HPDE6-E6E7 (cell line): ENCODE results near the gene HECTD4.
"Not testable (repeated sequence)": the region's sequence is repeated elsewhere in the genome, so short reads cannot be mapped to it uniquely, and the experiment has no call there.

Experiments used
- DNase-seq: peaks from one replicate; pipeline ENCODE4 v3.0.0; 2011; ENCODE audit warnings: missing footprints; ENCODE audit errors: extremely low spot score

The HECTD4 gene, protein sequence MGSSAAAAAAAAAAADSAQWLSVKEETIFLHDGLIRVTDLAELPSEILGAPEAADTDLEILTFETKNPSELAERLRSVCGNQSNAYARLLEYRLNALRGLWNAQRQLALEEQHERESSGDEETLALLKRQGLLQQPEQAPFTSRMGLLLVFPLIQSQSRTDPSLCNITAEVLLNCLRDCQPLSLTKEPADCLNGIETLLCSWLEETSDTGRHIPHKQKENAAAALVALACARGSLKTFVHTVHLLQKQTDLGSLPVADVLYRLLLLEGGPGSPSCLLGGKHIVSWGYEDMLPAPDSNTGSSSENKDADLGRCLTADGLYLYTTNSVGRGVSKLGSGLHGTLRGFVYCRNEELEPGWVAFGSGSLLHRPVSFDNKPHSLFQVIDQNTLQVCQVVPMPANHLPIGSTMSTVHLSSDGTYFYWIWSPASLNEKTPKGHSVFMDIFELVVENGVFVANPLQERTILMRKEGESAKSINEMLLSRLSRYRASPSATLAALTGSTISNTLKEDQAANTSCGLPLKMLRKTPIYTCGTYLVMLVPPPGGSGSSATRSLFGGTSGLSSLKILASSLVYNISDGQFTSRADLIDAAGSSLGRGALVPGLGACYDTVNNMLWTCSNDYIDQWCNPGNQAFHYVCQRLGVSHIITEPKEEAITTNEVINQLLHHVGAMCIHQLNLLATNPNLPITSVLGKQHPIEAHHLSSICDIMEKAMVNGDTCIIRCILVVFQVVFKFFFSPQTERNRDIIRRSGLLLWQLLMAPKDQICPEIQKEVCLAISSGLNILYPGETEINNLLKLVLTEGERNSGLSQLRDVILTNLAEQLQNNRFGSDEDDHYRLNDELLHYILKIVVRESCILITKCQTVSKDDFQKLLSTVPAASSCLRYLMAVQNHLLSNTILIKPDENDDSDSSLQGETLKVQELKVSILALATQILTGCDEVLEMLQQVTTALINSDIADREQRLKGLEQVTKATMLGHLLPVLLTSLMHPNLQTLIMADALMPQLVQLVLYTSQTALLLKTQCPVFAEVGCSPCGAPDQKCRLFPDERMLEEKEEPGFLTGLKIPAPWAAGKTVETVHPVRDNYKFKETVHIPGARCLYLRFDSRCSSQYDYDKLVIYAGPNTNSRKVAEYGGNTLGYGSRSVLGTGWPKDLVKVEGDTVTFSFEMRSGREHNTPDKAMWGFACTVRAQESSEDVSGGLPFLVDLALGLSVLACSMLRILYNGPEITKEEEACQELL (N-terminal part only)

DNA sequence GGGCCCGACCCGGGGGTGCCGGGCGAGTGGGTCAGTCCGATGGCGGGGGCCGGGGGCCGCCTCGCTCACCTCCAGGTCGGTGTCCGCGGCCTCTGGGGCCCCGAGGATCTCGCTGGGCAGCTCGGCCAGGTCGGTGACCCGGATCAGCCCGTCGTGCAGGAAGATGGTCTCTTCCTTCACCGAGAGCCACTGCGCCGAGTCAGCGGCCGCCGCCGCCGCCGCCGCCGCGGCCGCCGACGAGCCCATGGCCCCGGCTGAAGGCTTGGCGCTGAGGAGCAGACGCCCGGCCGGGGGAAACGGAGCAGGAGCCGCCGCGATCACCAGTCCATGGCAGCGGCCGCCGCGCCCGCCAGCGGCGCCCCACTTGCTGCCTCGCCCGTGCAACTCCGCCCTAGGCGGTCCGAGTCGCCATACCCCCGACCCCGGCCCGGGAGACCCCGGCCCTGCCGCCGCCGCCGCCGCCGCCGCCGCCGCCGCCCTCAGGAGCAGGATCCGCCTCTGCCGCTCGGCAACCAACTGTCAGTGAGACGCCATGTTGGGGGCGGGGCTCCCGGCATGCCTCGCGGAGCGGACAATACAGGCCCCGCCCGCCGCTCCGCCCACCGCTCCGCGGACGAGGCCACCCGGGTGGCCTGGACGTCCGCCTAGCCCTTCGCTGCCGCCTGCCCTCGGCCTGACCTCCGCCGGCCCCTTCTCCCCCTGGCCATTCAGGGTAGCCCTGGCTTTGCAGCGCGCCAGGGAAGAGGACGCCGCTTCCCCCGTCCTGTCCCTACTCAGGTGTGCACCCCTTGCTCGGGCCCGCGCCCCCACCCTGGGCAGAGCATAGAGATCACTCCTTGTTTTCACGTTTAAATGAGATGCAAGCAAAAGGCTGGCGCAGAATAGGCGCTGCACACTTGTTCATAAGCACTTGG, at the start of gene HECTD4:
Gene HECTD4 (minus strand): TSS at position 549 of the 914 bp plus-strand sequence. CDS start 303 bp downstream, at position 246.
- DNase-seq: peak; percentile 91

DNA sequence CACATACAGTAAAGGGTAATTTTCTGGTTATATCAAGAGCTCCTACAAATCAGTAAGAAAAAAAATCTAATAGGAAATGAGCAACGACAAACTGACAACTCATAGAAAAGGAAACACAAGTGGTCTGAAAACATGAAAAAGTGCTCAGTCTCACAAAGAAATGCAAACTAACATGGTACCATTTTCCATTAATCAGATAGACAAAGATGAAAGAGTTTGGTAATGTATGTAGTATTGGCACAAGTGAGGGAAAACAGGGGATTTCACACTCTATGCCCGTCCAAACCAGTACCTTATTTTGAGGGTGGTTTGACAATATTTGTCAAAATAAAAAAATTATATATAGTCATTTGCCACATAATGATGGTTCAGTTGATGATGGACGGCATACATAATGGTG, 49.7 kb upstream of the HECTD4 start:
- no peak for DNase-seq

DNA sequence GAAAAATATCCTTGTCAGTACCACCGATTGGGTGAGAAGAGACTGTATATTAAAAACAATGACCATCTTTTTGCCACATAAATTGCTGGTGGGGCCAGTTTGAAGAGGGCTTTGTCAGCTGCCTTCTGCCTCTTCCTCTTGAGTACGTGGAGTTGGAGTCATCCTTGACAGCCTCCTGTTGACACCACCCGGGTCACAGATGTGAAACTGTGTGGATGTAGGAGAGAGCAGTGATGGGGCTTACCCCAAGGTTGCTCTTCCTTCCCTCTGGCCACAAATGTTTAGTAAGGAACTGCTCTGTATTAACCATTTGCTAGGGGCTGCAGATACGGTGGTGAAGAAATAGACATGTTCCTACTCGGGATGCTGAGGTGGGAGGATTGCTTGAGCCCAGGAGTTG, 48.7 kb upstream of the HECTD4 start:
- no peak for DNase-seq

DNA sequence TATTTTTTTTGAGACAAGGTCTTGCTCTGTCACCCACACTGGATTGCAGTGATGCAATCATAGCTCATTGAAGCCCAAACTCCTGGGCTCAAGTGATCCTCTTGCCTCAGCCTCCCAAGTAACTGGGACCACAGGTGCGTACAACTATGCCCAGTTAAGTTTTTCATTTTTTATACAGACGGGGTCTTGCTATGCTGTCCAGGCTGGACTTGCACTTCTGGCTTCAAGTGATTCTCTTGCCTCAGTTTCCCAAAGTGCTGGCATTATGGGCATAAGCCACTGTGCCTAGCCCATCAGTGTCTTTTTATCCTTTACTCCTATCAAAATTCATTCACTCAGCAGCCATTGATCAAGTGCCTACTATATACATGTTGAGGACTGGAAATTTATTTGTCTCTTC, 45.5 kb upstream of the HECTD4 start:
- no peak for DNase-seq

DNA sequence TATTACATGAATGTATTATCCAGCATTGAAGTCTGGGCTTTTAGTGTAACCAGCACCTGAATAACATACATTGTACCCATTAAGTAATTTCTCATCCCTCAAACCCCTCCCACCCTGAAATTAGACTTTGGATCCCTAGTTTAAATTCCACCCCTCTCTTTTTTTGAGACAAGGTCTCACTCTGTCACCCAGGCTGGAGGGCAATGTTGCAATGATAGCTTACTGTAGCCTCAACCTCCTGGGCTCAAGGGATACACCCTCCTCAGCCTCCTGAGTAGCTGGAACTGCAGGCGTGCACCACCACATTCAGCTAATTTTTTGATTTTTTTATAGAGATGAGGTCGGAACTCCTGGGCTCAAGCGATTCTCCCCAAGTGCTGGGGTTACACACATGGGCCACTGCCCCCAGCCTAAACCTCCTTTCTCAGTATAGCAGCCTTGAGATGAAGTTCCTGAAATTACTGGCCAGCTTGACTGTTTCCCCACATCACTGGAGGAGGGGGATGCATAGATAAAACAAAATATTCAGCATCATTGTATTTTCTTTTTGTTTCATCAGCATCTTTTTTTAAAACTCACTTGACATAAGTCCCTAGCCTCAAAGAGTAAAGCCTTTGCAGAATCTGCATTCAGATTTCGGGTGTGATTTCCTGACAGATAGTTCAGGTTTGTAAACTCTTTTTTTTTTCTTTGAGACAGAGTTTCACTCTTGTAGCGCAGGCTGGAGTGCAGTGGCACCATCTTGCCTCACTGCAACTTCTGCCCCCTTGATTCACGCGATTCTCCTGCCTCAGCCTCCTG, 43.6 kb upstream of the HECTD4 start:
- no peak for DNase-seq

DNA sequence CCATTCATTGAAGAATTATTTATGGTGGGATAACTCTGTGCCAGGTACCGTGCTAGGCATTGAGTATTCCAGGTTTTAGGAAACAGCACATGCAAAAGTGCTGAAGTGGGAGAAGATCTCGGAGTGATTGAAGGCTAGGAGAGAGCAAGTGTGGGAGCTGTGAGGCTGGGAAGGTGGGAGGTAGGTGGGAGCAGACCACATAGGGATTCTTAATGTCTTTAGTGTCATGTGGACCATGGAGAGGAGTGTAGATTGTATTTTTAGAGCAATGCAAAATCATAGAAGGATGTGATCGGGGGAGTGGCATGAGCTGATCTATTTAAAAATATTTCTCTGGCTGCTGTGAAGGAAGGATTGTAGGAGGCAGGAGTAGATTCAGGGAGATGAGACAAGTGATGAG, 41.9 kb upstream of the HECTD4 start:
- no peak for DNase-seq

GRCh38 chr12:112422531-112422930, 40.3 kb upstream of the HECTD4 start:
- no peak for DNase-seq

DNA sequence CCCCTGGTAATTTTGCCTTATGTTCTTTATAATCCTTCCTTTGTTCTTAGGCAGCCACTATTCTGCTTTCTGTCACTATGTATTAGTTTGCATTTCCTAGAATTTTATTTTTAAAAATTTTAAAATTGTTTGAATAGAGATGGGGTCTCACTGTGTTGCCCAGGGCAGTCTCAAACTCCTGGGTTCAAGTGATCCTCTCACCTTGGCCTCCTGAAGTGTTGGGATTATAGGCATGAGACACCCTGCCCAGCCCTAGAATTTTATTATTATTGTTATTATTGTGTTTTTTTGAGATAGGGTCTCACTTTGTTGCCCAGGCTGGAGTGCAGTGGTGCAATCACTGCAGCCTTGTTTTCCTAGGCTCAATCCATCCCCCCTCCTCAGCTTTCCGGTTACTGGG, 39.1 kb upstream of the HECTD4 start:
- no peak for DNase-seq

GRCh38 chr12:112420740-112421139, 38.5 kb upstream of the HECTD4 start:
- no peak for DNase-seq

- DNase-seq: peak; percentile 85
Measured at GRCh38 chr12:112419297-112420133, 37.3 kb upstream of the HECTD4 start.

DNA sequence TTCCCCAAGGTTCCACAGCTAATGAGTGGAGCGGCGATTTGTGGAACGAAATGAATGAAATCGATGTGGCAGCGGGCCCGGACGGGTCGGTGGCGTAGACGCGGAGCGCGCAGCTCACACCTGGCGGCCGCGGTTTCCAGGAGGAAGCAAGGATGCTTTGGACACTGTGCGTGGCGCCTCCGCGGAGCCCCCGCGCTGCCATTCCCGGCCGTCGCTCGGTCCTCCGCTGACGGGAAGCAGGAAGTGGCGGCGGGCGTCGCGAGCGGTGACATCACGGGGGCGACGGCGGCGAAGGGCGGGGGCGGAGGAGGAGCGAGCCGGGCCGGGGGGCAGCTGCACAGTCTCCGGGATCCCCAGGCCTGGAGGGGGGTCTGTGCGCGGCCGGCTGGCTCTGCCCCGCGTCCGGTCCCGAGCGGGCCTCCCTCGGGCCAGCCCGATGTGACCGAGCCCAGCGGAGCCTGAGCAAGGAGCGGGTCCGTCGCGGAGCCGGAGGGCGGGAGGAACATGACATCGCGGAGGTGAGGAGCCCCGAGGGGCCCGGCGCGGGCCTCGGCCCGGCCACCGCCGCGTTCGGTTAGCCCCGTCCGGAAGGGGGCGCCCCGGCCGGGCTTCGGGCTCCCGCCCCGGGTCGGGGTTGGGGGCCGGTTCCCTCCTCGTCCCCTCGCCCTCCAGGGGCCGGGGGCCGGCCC, 36.5 kb upstream of the HECTD4 start, which contains the start of gene PTPN11:
Gene PTPN11 (plus strand): TSS at position 340 of the 689 bp plus-strand sequence. CDS start 165 bp downstream, at position 505.
- DNase-seq: peak; percentile 79

DNA sequence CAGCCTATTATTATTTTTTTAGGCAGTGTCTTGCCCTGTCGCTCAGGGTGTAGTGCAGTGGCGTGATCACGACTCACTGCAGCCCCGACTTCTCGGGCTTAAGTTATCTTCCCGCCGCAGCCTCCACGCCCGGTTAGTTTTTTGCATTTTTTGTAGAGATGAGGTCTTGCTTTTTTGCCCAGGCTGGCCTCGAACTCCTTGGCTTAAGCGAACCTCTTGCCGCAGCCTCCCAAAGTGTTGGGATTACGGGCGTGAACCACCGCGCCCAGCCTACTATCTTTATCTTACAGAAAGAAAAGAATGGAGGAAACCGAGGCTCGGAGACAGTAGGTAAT, 36.0 kb upstream of the HECTD4 start:
- no peak for DNase-seq

- DNase-seq: not testable (repeated sequence)
Measured at GRCh38 chr12:112415457-112415856, 33.2 kb upstream of the HECTD4 start.

- no peak for DNase-seq
Measured at GRCh38 chr12:112413855-112414625, 31.8 kb upstream of the HECTD4 start.

GRCh38 chr12:112409906-112410244, 27.6 kb upstream of the HECTD4 start:
- DNase-seq: no peak

DNA sequence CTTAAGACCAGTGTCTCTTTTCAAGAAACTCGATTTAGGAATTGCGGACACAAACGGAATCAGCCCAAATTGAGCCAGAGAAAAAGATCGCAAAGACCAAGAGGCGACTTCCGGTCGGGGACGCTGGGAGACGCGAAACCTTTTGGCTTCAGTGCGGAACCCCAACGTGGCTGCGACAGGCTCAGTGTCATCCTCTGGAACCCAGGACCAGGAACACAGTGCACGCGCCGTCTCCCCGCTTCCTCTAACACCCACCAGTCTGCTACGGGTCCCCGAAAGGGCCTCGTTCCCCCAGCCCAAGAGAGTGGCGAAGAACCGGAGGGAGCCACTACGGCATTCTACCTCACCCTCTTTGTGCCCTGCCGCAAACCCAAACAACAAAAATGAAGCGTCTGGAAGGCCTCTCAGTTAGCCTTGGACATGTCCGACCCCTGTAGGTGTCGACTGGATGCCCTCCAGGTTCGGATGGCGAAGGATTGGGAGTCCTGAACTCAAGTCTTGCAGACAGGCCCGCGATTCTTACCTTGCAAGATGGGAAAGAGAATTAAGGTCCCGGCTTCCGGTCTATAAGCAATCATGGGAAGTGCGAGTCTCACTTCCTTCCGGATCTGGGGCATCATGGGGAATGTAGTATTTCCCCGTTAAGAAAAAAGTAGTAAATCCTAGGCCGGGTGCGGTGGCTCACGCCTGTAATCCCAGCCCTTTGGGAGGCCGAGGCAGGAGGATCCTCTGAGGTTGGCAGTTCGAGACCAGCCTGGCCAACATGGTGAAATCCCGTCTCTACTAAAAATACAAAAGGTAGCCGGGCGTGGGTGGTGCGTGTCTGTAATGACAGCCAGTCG, 27.1 kb upstream of the HECTD4 start, which contains the start of gene RPL6:
Gene RPL6 (minus strand): TSS at position 542 of the 842 bp plus-strand sequence. CDS start 949 bp downstream, outside the sequence.
- DNase-seq: peak; percentile 76

DNA sequence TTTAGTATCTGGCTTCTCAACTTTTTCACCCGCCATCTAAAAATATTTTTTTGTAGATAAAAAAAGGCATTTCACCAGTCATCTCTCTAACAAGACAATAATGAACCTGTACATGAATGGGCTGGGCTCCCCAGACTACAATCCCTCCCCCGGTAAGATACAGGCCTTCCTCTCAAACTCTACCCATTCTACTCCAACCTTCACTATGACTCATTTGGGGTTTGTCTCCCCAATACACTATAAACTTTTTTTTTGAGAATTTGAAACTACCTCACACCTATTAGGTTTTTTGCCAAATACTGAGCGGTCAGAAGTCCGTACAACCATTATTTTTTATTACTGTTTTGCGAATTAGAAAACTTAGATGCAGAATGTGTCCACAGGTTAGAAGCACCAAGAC, 26.4 kb upstream of the HECTD4 start:
- DNase-seq: no peak
